Activated CD8-positive, alpha-beta memory T cell treated with anti-CD3 and anti-CD28 coated beads, Interleukin-2, amount 50 U/mL, for 1 hour (primary cell): Measurements from ENCODE around the gene TRIM45.
A peak's percentile ranks its signal among the peaks of the same experiment; 100 is the strongest.
"Not testable (repeated sequence)": the region's sequence is repeated elsewhere in the genome, so short reads cannot be mapped to it uniquely, and the experiment has no call there.

ENCODE experiments used
- DNase-seq: peaks from one replicate; pipeline ENCODE4 v3.0.0-alpha.2; 2020; ENCODE audit errors: extremely low read depth

Gene TRIM45

DNA sequence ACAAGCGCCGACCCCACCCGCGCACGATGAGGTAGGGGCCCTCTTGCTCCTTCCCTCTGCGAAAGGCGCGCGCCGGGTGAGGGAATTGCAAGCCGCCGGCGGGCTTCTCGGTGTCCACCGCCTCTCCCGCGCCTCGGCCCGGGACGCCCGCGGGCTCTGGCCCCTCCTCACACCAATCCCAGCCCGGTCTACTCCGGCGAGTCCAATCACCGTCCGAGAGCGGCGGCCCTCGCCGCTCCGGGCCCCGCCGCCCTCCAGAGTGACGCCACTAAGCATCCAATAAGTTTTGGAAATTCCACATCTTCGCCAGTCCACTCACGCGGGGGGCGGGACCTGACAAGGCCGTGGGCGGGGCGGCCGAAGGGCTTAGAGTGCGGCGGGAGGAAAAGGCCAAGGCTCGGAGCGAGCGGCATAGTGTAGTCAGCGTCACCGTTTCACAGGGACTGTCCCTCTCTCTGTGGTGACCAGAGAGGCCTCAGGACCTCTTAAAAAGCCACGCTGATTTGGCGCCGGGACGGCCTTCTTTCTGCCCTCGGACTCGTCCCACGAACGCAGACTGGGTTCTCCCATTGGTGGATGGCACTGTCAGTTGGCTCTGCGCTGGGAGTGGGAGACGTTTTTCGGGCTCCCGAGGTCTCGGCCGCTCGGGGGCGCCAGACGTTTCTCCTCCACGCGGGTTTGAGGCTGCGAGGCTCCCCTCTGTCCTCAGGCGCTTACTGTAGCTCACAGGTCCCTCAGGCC, at the start of gene TRIM45:
Gene TRIM45, minus strand, starts transcription at position 161 of the 741 bp plus-strand sequence. CDS start 548 bp downstream, outside the sequence.
- peak; percentile 55 for DNase-seq

DNA sequence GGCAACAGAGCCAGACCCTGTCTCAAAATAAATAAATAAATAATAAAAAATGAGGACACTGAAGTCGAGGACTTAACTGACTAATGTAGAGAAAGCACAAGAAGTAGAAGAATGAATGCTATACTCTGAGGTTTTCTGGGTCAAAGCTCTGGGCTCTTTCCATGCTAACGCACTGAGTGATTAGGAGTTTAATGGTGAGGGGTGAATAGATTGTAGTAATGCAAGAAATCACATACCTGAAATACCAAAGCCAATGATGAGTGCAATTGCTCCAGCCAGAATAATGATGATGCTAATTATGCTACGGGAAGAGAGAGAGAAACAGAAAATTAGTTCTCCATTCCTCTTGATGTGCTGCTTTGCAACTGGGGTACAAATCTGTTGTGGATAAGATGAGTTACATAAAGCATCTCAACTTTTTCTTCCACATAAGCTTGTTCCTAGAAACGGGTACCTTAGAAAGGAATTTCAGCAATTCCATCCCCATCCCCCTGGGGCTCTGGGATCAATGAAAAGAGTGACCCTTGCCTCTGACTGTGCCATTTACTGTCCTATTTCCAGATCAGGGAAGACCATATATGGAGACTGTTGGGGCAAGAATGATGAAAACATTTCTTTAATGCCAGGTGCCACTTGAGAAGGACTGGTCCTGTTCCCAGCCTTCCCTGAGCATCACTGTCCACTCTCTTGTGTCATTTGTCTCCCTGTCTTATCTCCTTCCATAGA, 48.5 kb upstream of the TRIM45 start:
- no peak for DNase-seq

- no peak for DNase-seq
Observed at GRCh38 chr1:117167402-117167801, 45.9 kb upstream of the TRIM45 start.

GRCh38 chr1:117166076-117166475, 44.5 kb upstream of the TRIM45 start:
- no peak for DNase-seq

DNA sequence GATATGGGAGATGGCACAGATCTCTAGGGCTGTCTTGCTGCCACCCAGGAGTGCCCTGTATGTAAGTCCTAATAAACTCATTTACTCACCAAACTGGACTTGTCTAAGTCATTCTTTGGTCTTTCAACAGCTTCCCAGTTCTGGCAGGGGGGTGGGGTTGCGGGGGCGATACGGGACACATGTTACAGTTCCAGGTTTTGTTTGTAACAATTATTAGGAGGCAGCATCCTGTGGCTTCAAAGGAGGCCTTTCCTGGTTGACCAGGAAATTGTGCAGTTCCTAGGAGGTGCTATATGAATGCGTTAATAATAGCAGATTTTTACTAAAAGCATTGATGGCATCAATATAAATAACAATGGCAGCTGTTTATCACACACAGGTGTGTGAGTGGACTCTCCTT, 42.7 kb upstream of the TRIM45 start:
- no peak for DNase-seq

DNA sequence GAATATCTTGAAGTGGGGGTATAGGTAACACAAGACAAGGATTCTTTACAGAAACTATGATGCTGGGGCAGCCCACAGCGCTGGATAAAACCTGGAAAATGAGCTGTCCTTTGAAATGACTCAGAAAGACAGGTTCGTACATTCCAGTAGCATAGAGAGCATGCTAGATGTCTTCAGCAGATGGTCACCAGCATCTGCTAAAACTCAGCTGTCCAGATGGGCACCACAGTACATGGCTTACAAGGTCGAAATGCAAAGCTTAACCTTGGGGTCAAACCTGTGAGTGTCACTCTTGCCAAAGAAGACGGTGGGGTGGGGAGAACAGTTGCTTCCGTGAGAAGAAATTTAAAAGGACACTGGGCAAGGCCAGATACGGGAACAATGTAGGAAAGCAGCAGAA, 41.3 kb upstream of the TRIM45 start:
- no peak for DNase-seq

GRCh38 chr1:117161887-117162286, 40.3 kb upstream of the TRIM45 start:
- no peak for DNase-seq

GRCh38 chr1:117151305-117151704, 29.8 kb upstream of the TRIM45 start:
- DNase-seq, result not testable (repeated sequence)

DNA sequence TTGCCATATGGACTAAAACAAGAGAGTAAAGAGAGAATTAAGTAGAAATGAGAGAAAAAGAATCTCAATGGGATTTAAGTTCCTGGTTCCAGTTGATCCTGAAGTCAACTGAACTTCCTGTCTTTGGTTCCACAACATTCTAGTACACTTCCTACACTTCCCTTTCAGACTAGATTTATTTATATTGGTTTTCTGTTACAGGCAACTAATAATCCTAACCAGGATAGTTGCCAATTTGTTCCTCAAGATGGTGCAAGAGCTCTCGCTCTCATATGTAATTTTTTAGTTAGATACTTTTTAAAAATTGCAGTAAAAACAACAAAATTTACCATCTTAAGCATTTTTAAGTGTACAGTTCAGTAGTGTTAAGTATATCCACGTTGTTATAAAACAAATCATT, 28.8 kb upstream of the TRIM45 start:
- no peak for DNase-seq

- no peak for DNase-seq
Observed at GRCh38 chr1:117147856-117148588, 26.5 kb upstream of the TRIM45 start.

DNA sequence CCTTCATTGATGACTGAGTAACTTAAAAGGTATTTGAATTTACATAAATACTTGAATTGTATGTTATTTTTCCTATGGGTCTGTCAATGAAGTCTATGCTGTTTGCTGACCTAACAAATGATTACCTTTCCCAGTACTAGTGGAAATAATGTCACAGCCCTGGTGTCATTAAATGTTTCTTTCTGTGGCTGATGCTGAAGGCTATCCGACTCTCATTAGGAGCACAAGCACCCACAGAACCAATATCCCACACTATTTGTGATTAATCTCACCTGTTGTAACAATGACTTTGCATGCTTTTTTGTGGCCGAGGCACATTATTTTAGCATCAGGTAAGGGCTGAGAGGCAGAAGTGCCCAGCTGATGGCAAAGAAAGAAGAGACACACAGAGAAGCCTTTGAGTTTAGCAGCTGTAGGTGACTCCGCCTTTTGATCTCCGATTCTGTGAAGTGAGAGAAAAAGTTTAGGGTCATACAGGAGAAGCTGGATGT, 25.8 kb upstream of the TRIM45 start:
- no peak for DNase-seq

DNA sequence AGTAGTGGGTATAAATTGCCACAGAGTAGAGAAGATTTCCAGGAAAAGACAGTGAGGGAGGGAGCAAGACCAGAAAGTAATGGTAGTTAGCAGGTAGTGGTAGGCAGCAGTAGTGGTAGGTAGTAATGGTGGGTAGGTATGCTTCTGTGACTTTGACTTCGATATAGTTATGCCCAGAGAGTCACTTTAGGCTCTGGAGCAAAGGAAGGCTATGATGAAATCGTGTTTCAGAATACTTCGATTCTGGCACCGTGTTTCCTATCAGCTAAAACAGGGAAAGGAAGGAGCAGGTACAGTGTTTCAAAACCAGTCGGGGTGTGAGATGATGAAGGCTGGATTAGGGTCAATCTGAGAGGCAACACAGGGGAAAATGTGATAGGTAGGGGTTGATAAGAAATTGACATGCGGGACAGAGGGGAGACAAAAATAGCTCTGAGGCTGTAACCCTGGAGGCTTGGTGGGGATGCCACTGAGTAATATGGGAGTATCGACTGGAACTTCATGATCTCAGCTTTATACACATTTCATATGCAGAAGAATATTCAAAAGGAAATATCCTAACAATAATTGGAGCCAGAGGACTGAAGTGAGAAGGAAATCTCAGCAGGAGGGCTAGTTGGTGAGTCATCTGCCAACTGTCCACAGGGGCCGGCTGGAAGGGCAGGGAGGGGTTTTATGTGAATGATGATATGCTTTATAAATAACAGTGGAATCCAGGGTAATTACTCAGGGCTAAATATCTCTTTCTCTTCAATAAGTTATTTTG, 25.2 kb upstream of the TRIM45 start:
- DNase-seq, result no peak

DNA sequence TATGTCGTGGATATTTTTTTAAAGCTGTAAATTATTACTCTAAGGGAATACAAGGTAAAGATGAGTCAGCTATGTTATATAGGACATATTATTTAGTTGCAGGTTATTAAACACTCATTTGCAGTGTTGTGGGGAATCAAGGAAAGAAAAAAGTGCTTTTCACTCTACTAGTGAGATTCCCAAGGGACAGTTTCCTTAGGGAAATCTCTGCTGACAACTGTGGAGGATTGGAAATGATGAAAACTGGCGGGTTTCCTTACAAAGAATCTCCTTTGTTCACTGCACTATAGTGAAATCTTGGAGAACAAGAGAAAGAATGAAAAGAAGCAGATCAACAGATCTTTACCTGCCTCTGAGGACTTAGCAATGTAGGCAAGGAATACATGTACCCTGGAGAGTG, 24.5 kb upstream of the TRIM45 start:
- DNase-seq, result no peak

DNA sequence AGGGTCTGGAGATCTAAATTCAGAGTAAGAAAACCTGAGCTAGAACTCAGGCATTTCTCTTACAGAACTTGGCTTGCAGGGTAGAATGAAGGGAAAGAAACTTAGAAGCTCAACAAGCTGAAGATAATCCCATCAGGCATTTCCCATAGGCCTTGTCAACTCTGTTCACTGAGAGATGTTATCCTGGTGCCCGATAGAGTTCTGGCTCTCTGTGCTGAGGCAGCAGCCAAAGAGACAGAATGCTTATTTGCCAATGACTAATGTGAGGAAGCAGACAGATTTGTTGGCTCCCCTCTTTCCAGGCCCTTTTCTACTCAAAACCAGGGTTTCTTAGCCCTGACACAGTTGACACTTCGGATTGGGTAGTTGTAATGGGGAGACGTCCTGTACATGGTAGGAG, 22.3 kb upstream of the TRIM45 start:
- DNase-seq, result no peak

GRCh38 chr1:117143172-117143571, 21.6 kb upstream of the TRIM45 start:
- no peak for DNase-seq

GRCh38 chr1:117142200-117142599, 20.7 kb upstream of the TRIM45 start:
- no peak for DNase-seq

- no peak for DNase-seq
Observed at GRCh38 chr1:117138561-117138960, 17.0 kb upstream of the TRIM45 start.

GRCh38 chr1:117138106-117138505, 16.6 kb upstream of the TRIM45 start:
- no peak for DNase-seq

DNA sequence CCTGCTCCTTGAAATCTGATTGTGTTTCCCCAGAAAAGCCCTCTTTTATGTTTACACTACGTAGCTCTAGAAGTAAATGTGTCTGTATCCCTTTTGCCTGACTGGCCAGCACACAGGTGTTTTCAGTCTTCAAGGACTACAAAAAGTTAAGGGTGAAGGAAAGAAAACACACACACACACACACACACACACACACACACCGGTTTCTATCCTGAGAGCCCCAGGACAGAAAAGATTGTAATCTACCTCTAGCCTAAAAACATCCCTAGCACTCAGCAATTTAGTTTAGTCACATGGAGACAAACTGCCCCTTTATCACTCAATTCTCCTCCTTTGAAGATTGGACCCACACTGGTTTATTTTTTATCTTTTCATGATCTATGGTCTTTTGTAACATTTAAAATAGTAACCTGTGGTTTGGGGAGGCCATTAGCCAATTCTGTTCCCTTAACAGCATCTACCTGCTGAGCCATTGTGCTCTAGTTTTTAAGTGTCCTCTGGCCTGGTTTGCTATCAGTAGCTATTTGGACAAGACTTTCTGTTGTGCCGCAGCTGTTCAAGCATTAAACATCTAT, 15.8 kb upstream of the TRIM45 start:
- no peak for DNase-seq

DNA sequence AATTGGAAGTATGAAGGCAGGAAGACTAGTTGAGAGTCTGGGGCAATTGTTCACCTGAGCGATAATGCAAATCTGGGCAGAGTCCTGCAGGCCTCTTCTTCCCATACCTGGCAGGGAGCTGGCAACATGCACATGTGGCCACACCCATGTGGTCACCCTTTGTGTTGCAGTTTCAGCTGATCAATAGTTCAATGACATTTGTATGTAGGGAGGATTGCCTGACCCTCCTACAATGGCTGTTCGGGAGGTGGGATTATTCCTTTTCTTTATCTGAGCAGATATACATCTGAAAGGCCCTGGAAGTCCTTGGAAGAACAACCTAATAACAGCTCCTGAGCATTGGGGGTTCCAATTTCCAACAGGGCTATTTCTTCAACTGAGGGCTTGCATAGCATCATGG, 15.2 kb upstream of the TRIM45 start:
- DNase-seq, result no peak

DNA sequence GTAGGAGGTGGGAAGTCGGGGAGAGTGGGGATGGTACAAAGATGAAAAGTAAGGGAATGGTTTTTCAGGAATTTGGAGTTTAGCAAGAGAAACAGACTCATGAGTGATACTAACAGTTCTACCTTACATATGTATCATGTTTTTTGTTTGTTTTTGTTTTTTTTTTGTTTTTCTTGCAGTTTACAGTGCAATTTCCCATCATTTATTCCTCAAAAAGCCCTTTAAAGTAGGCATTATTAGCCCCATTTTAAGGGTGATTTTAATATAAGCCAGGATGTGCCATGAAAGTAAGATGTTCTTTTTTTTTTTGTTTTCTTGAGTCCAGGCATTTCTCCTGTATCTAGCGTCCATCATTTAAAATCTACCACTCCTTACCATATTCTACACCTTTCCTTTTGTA, 13.8 kb upstream of the TRIM45 start:
- no peak for DNase-seq
